HG03097 (cell line): ENCODE data around the gene ZSWIM9.

ENCODE experiments used
- ATAC-seq: cut with Tn5 transposase; IDR thresholded peaks from one replicate; pipeline ENCODE4 v1.9.1; 2021; ENCODE audit not compliant: unreplicated experiment, low FRiP score

The ZSWIM9 gene

GRCh38 chr19:48174445-48175030 lies 4.1 kb downstream of the ZSWIM9 start:
- ATAC-seq, result no peak

- no peak for ATAC-seq
Observed at GRCh38 chr19:48175578-48175977, 5.1 kb downstream of the ZSWIM9 start.

- no peak for ATAC-seq
Observed at GRCh38 chr19:48176226-48176625, 5.7 kb downstream of the ZSWIM9 start.

GRCh38 chr19:48181505-48181904 lies 11.0 kb downstream of the ZSWIM9 start:
- ATAC-seq, result no peak

- ATAC-seq, result no peak
Observed at GRCh38 chr19:48182434-48182833, 12.0 kb downstream of the ZSWIM9 start.

GRCh38 chr19:48183356-48183755 lies 12.9 kb downstream of the ZSWIM9 start:
- no peak for ATAC-seq

- peak; percentile 21 for ATAC-seq
Observed at GRCh38 chr19:48186015-48186414, 15.5 kb downstream of the ZSWIM9 start.

- peak; percentile 61 for ATAC-seq
Observed at GRCh38 chr19:48186541-48186991, 16.1 kb downstream of the ZSWIM9 start.

GRCh38 chr19:48190288-48190884 lies 19.9 kb downstream of the ZSWIM9 start:
- no peak for ATAC-seq

- ATAC-seq, result no peak
Observed at GRCh38 chr19:48190885-48191284, 20.4 kb downstream of the ZSWIM9 start.

GRCh38 chr19:48192750-48193149 lies 22.3 kb downstream of the ZSWIM9 start:
- no peak for ATAC-seq

GRCh38 chr19:48194041-48194843 lies 23.8 kb downstream of the ZSWIM9 start:
- no peak for ATAC-seq

- no peak for ATAC-seq
Observed at GRCh38 chr19:48194844-48195830, 24.7 kb downstream of the ZSWIM9 start.

- no peak for ATAC-seq
Observed at GRCh38 chr19:48196321-48196763, 25.9 kb downstream of the ZSWIM9 start.

- no peak for ATAC-seq
Observed at GRCh38 chr19:48196933-48197665, 26.6 kb downstream of the ZSWIM9 start.

- no peak for ATAC-seq
Observed at GRCh38 chr19:48203222-48203793, 32.8 kb downstream of the ZSWIM9 start.

- ATAC-seq, result peak; percentile 91
Observed at GRCh38 chr19:48203794-48204628, 33.5 kb downstream of the ZSWIM9 start.

GRCh38 chr19:48206397-48207093 lies 36.1 kb downstream of the ZSWIM9 start:
- ATAC-seq, result no peak
